Daoy (cell line): ENCODE data around the gene TMUB1. TPM values are rescaled to one million over a fixed set of nuclear protein-coding genes. Genes with fewer than 3 reads are reported as not detected.

Experiments used
- DNase-seq: peaks from one replicate; pipeline ENCODE4 v3.0.0-alpha.2; 2015; ENCODE audit warnings: low read depth
- total RNA-seq: library from RNA; depleted of rRNA; stranded (reverse); fragments of >200 nt; shearing (Covaris generic); gene quantifications from 2 replicates; pipeline ENCODE4 v1.2.3, GENCODE V29; 2014

TMUB1 gene
- total RNA-seq, 1 experiment from 2014 or later = 51.2 TPM

GRCh38 chr7:151085691-151086620, 2.7 kb upstream of the TMUB1 start, which contains the start of gene AGAP3:
TSS of gene AGAP3 (plus strand) at chr7:151086475. CDS start at chr7:151086742, 267 bp downstream.
- peak; percentile 91 for DNase-seq

- DNase-seq = no peak
These were observed 2.0 kb upstream of the TMUB1 start for GRCh38 chr7:151085329-151085690.

- no peak for DNase-seq
These were observed 499 bp upstream of the TMUB1 start for GRCh38 chr7:151083824-151084160.

GRCh38 chr7:151082141-151083070, 887 bp downstream of the TMUB1 start:
- no peak for DNase-seq

- peak; percentile 67 for DNase-seq
These were observed 1.9 kb downstream of the TMUB1 start for GRCh38 chr7:151081170-151082101.

- DNase-seq = peak; percentile 98
These were observed 2.6 kb downstream of the TMUB1 start, which contains the start of gene FASTK for GRCh38 chr7:151080522-151081169. TSS of gene FASTK (minus strand) at chr7:151080809. CDS start at chr7:151080766, 43 bp downstream.

- DNase-seq = peak; percentile 41
These were observed 3.2 kb downstream of the TMUB1 start for GRCh38 chr7:151080067-151080521.

- DNase-seq = peak; percentile 5
These were observed 3.9 kb downstream of the TMUB1 start for GRCh38 chr7:151079199-151079910.

GRCh38 chr7:151078233-151079040, 4.9 kb downstream of the TMUB1 start:
- DNase-seq = no peak

GRCh38 chr7:151077705-151078232, 5.5 kb downstream of the TMUB1 start:
- DNase-seq = no peak

GRCh38 chr7:151076863-151077704, 6.2 kb downstream of the TMUB1 start:
- DNase-seq = peak; percentile 55

GRCh38 chr7:151075978-151076426, 7.3 kb downstream of the TMUB1 start:
- no peak for DNase-seq

- DNase-seq = no peak
These were observed 7.7 kb downstream of the TMUB1 start for GRCh38 chr7:151075662-151075971.

- DNase-seq = no peak
These were observed 8.3 kb downstream of the TMUB1 start for GRCh38 chr7:151074817-151075661.

GRCh38 chr7:151073990-151074389, 9.3 kb downstream of the TMUB1 start:
- no peak for DNase-seq

- DNase-seq = no peak
These were observed 12.0 kb downstream of the TMUB1 start for GRCh38 chr7:151071032-151071866.
